PC-3 (cell line): ENCODE measurements around the gene SHISA6. TPM values are rescaled to one million over a fixed set of nuclear protein-coding genes. Genes with fewer than 3 reads are reported as not detected.

ENCODE experiments used
- ATAC-seq: fragments of 200-7000 bp; cut with Tn5 transposase; 2 replicates; pipeline ENCODE4 v1.9.1; 2020; ENCODE audit warnings: mild to moderate bottlenecking, moderate library complexity
- BruUV-seq: library from RNA; stranded (reverse); fragments of 400-500 nt; replicated peaks from 2 replicates; lab custom pipeline; 2021; lab: Mats Ljungman, UMichigan
- CTCF ChIA-PET: fragments of 300-600 bp; sonication (Branson Sonifier 250); formaldehyde crosslinking; loops from one replicate; lab custom pipeline; 2022; ENCODE audit warnings: antibody characterized with exemption; lab: Charles Lee
- POLR2A ChIA-PET: fragments of 300-600 bp; sonication (Branson Sonifier 250); formaldehyde crosslinking; loops from one replicate; lab custom pipeline; 2022; ENCODE audit warnings: antibody characterized with exemption; ENCODE audit not compliant: unreplicated experiment; lab: Charles Lee
- DNase-seq: peaks from one replicate; pipeline ENCODE4 v3.0.0-alpha.2; 2015
- H2AFZ ChIP-seq: fragments of 300-600 bp; sonication (generic); 2 replicates; pipeline ENCODE4 v1.6.0; 2016; ENCODE audit warnings: antibody characterized with exemption, low read length
- H3F3A ChIP-seq: fragments of 300-600 bp; sonication (generic); one replicate; pipeline ENCODE4 v1.6.0; 2017; ENCODE audit warnings: antibody characterized with exemption, low read length, control low read depth, mild to moderate bottlenecking; ENCODE audit not compliant: unreplicated experiment
- H3K27ac ChIP-seq: fragments of 300-600 bp; sonication (generic); 2 replicates; pipeline ENCODE4 v1.5.1; 2016; ENCODE audit warnings: mild to moderate bottlenecking, low read length
- H3K27me3 ChIP-seq: fragments of 300-600 bp; sonication (generic); 2 replicates; pipeline ENCODE4 v1.6.1; 2016; ENCODE audit warnings: low read length, mixed read lengths
- H3K36me3 ChIP-seq: fragments of 300-600 bp; sonication (generic); 2 replicates; pipeline ENCODE4 v1.6.1; 2016; ENCODE audit warnings: low read depth, mixed run types, low read length, mixed read lengths
- H3K4me1 ChIP-seq: fragments of 300-600 bp; sonication (generic); 2 replicates; pipeline ENCODE4 v1.5.1; 2016; ENCODE audit warnings: low read length; ENCODE audit not compliant: insufficient read depth
- H3K4me2 ChIP-seq: fragments of 300-600 bp; sonication (generic); 2 replicates; pipeline ENCODE4 v1.6.0; 2016; ENCODE audit warnings: low read length
- H3K4me3 ChIP-seq: fragments of 300-600 bp; sonication (generic); 2 replicates; pipeline ENCODE4 v1.5.1; 2016; ENCODE audit warnings: mild to moderate bottlenecking, low read length, mixed read lengths
- H3K79me2 ChIP-seq: fragments of 300-600 bp; sonication (generic); 2 replicates; pipeline ENCODE4 v1.6.1; 2017; ENCODE audit warnings: low read length, mixed read lengths
- H3K9ac ChIP-seq: fragments of 300-600 bp; sonication (generic); 2 replicates; pipeline ENCODE4 v1.6.0; 2016; ENCODE audit warnings: mild to moderate bottlenecking, low read length
- H3K9me2 ChIP-seq: fragments of 300-600 bp; sonication (generic); replicated peaks from 2 replicates; pipeline ENCODE4 v1.6.1; 2016; ENCODE audit warnings: mixed run types, low read length, mixed read lengths
- H3K9me3 ChIP-seq: fragments of 300-600 bp; sonication (generic); 2 replicates; pipeline ENCODE4 v1.6.1; 2016; ENCODE audit warnings: low read length, mixed read lengths
- H4K20me1 ChIP-seq: fragments of 300-600 bp; sonication (generic); 2 replicates; pipeline ENCODE4 v1.6.1; 2016; ENCODE audit warnings: low read length, mixed read lengths
- EZH2 ChIP-seq: fragments of 300-600 bp; sonication (generic); IDR thresholded peaks from one replicate; pipeline ENCODE4 v1.6.1; 2017; ENCODE audit warnings: antibody characterized with exemption, mild to moderate bottlenecking, low read length; ENCODE audit not compliant: unreplicated experiment
- EZH2phosphoT487 ChIP-seq: fragments of 300-600 bp; sonication (generic); IDR thresholded peaks from 2 replicates; pipeline ENCODE4 v1.6.1; 2018; ENCODE audit warnings: mild to moderate bottlenecking, antibody characterized with exemption, low read length, borderline replicate concordance
- intact Hi-C: fragments of 100-400 bp; cut with micrococcal nuclease; formaldehyde crosslinking; loops from 2 replicates; pipeline ENCODE4 v1.9.0; 2023
- total RNA-seq: library from RNA; depleted of rRNA; stranded (reverse); fragments of >200 nt; gene quantifications from 2 replicates; pipeline ENCODE4 v1.2.3, GENCODE V29; 2014
- TF ChIP-seq, protein P1 (sequence below): fragments of 300-600 bp; sonication (generic); conservative IDR thresholded peaks from 2 replicates; pipeline ENCODE4 v1.5.1; 2017; ENCODE audit warnings: antibody characterized with exemption, low read depth, mild to moderate bottlenecking, low read length

The SHISA6 gene
- total RNA-seq, 1 experiment from 2014 or later: not detected

GRCh38 chr17:11467639-11468038, 226.6 kb downstream of the SHISA6 start:
- ATAC-seq: no peak
- Histone ChIP-seq H3K79me2 (no peaks in the 10 kb centered on the region), H4K20me1 (no peaks in the 10 kb centered on the region), H3K36me3 (no peaks in the 10 kb centered on the region), H3K9me3 (no peaks in the 10 kb centered on the region), H3K4me2 (no peak overlapping the region), H3K4me3 (no peak overlapping the region), H3F3A (no peaks in the 10 kb centered on the region), H3K4me1 (no peaks in the 10 kb centered on the region), H3K9me2 (no peaks in the 10 kb centered on the region), H3K9ac (no peak overlapping the region), H2AFZ (no peak overlapping the region), H3K27me3 (no peaks in the 10 kb centered on the region), H3K27ac (no peak overlapping the region)
- DNase-seq: no peak
- intact Hi-C loops: no loop called here
- no TSS peak for BruUV-seq
- POLR2A ChIA-PET: no interaction called here
- TF ChIP-seq, protein P1, sequence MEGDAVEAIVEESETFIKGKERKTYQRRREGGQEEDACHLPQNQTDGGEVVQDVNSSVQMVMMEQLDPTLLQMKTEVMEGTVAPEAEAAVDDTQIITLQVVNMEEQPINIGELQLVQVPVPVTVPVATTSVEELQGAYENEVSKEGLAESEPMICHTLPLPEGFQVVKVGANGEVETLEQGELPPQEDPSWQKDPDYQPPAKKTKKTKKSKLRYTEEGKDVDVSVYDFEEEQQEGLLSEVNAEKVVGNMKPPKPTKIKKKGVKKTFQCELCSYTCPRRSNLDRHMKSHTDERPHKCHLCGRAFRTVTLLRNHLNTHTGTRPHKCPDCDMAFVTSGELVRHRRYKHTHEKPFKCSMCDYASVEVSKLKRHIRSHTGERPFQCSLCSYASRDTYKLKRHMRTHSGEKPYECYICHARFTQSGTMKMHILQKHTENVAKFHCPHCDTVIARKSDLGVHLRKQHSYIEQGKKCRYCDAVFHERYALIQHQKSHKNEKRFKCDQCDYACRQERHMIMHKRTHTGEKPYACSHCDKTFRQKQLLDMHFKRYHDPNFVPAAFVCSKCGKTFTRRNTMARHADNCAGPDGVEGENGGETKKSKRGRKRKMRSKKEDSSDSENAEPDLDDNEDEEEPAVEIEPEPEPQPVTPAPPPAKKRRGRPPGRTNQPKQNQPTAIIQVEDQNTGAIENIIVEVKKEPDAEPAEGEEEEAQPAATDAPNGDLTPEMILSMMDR: no peak
- TF ChIP-seq EZH2phosphoT487: no peak
- no peak for TF ChIP-seq EZH2
- CTCF ChIA-PET: no interaction called here

DNA sequence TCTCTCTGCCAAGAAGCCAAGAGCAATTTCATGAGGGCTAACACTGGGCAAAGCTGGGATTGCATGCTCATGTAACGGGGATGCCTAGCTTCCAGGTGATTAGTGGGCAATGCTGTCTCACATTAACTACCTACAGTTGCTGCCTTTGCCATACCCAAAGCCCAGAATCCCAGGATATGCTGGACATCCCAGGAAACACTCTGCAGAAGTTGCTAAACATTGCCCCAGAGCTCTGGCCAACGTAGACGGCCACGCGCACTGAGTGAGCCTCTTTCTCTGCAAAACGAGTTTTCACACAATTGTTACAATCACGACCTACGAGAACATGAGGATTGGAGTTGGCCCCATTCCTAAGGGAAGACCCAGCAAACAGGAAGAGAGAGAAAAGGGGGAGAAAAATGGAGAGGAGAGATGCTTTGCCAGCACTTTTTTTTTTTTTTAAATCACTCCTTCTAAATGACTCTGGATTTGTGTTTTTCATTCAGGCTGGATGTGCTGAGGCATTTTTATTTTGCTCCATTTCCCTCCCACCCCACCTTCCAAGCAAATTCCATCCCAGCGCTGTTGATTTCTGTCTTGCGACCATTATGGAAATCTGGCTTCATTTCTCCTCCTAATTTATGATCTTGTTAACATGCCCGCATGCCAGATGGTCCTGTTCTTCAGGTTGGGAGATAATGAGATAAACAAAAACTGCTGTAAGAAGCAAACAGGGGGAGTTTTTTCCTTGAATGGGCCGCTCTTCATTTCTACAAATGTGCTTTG, 244.5 kb downstream of the SHISA6 start:
- BruUV-seq: no TSS peak
- CTCF ChIA-PET: no interaction called here
- Histone ChIP-seq H3K27me3 (no peaks in the 10 kb centered on the region), H3K9ac (no peak overlapping the region), H4K20me1 (no peaks in the 10 kb centered on the region), H3F3A (no peaks in the 10 kb centered on the region), H3K4me3 (no peak overlapping the region), H3K9me2 (no peaks in the 10 kb centered on the region), H3K4me1 (no peaks in the 10 kb centered on the region), H3K36me3 (no peaks in the 10 kb centered on the region), H2AFZ (no peak overlapping the region), H3K27ac (no peak overlapping the region), H3K79me2 (no peaks in the 10 kb centered on the region), H3K9me3 (no peaks in the 10 kb centered on the region), H3K4me2 (no peak overlapping the region)
- intact Hi-C loops: no loop called here
- TF ChIP-seq EZH2: no peak
- POLR2A ChIA-PET: no interaction called here
- DNase-seq (no peak), ATAC-seq (no peak)

DNA sequence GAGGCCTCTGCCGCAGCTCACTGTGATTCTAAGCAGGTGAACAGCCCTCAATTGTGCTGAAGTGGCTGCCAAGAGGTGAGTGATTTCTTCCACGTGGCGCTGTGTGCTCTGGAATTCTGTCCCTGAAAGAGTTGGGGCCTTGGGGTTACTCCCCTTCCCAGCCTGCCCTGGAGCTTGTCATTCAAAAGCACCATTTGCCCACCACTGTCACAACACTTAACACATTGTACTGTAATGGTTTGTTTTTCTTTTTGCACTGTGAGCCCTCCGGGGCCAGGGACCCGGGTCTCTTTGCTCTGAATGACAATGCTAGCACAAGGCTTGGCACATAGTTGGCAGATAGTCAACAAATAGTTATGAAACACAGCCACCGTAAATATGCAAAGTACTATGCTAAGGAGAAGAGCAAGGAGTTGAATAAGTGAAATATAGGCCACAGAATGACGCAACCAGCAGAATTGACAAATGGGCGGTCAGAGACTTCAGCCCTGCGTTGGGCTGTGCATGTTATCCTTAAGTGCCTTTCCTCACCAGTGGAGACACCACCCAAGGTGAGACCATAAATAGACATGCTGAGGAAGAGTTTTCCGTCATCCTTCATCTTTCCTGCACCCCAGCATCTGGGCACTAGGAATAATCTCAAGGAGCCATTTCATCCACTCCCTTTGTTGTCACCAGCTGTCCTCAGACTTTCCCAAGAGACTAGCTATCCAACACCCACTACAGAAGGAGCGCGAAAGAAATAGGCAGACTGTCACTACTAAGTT, 245.3 kb downstream of the SHISA6 start:
- no peak overlapping the region for H3K4me2 ChIP-seq
- ChIA-PET CTCF (no interaction called here), POLR2A (no interaction called here)
- H3K4me1 ChIP-seq: no peaks in the 10 kb centered on the region
- no TSS peak for BruUV-seq
- no peak overlapping the region for H3K4me3 ChIP-seq
- H4K20me1 ChIP-seq: no peaks in the 10 kb centered on the region
- no peaks in the 10 kb centered on the region for H3K9me2 ChIP-seq
- H3K9me3 ChIP-seq: no peaks in the 10 kb centered on the region
- no peak overlapping the region for H2AFZ ChIP-seq
- no peak for DNase-seq
- no peaks in the 10 kb centered on the region for H3F3A ChIP-seq
- H3K79me2 ChIP-seq: no peaks in the 10 kb centered on the region
- no peaks in the 10 kb centered on the region for H3K27me3 ChIP-seq
- no peaks in the 10 kb centered on the region for H3K36me3 ChIP-seq
- H3K9ac ChIP-seq: no peak overlapping the region
- TF ChIP-seq, protein P1: no peak
- TF ChIP-seq EZH2phosphoT487: no peak
- no peak overlapping the region for H3K27ac ChIP-seq
- intact Hi-C loops: no loop called here
- no peak for ATAC-seq
